ENCODE measurements around the gene TNFAIP1.

The TNFAIP1 gene

DNA sequence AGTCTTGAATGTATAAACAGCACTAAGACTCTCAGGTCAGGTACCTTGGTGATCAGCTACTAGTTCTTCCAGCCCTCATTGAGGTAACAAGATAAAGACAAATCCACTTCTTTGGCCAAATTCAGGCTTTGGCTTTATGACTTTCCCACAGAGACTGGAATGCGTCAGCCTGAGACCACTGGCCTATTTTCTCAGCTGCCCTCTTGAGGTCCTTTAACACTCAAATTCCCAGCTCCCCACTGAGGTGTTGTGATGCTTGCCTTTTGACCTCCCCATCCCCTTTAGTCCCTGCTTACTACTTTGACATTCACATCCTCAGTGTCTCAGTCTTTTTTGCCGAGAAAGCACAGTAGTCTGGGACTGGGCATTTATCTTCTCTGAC lies 10.6 kb downstream of the TNFAIP1 start:
- DNase-seq (ENCODE audit: low spot score) = no peak

DNA sequence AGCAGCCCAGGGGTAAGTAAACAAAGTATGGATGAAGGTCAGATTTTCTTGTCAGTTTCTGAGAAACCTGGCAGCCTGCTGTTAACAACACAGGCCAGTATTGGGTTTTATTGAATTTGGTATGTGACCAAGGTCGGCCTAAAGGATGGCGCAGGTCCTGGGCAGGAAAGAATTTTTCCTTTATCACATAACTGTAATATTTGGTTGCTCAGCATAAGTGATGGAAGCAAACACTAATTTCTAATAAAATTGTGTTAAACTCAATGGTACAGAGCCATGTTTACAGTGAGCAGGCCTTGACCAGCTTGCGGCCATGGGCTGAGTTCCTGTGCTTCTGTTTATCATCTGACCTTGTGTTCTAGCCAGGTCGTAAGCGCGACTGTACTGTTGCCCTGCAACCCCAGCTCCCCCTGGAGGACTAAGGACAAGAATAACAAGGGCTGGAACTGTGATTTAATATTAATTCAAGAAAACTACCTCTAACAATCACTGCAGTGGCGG lies 11.2 kb downstream of the TNFAIP1 start:
- no peak for DNase-seq (ENCODE audit: low spot score)

DNA sequence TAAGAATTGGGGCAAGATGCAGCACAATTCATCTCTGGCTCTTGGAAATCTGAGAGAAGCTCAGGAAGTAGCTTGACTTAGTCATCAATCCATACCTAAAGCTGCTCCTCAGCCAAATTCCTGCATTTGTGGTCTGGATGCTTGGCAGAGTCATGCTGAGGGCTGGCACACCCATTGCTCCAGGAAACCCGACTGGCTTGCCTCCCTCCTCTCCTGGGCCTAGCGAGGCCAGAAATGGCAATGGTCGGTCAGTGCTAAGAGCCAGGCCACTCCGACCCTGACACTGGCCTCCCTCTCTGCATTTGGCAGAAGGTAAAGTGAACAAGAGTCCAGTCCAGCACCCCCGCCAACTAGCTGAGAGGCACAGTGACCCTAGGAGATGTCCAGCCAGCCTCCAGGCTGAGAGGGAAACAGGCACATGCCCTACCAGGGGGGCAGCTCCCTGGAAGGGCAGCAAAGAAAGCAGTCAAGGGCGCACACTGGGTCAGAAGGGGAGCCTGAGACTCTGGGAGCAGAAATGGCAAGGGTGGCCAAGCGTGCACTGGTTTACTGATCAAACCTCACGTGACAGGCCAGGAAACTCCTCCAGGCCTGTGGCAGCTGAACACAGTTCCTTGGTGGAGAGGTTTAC lies 11.8 kb downstream of the TNFAIP1 start:
- DNase-seq (ENCODE audit: low spot score) = no peak

DNA sequence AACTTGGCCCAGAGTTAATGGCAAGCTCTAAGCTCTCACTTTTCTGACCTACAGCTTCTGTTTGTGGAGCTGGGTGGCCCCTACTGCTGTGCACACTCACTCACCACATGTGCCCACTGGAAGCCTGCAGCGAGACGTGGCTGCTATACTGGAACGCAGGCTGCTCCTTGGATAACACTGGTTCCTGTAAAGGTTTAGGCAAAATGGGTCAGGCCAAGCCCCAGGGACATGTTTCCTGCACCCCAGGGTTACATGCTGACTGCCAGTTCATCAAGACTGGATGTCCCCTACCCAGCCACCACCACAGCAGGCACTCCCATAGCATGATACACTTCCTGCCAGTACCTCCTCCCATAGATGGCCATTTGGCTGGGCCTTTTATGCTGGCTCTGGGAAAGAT lies 13.4 kb downstream of the TNFAIP1 start:
- no peak for DNase-seq (ENCODE audit: low spot score)

DNA sequence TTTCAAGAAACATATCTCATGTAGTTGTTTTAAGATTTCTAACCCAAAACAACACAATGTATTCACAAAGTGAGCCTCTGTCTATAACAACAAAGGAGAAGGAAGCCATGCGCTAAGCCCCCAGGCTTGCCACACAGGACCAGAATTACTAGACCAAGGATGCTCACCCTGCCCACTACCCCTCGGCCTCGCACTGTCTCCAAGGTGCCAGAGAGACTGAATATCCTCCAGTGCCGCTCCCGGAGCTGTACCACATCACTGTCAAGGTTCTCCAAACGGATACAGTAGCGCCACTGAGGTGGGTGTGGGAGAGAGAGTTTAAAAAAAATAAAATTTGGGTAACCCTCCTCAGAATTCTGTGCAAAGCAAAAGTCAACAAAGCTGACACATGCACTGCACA lies 14.7 kb downstream of the TNFAIP1 start:
- no peak for DNase-seq (ENCODE audit: low spot score)

DNA sequence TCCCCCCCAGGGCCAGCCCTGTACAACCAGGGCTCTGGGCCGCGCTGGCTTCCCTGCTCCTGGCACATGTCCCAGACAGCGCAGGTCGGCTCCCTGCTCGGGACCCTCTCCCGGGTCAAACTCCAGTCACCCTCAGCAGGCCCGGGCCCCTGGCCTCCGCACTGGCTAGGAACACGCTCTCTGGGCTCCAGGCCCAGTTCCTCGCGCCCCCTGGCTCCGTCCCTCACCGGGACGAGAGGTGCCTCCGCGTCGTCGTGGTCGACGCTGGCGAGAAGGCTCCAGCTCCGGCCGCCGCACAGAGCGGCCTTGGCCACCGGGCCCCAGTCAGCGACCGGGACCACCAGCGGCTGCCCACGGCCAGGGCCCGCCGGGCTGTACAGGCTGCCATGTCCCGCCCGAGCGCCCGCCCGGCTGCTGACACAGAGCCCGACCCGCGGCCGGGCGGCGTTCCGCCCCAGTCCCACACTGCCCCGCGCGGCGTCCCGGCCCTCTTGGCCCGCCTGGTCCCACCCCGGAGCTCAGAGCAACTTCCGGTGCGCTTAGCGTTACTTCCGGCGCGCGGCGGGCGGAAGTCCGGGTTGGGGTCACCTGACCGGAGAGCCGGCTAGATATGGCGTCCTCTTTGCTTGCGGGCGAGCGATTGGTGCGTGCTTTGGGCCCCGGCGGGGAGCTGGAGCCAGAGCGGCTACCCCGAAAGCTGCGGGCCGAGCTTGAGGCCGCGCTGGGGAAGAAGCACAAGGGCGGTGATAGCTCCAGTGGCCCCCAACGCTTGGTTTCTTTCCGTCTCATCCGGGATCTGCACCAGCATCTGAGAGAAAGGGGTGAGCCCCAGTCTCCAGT lies 21.7 kb downstream of the TNFAIP1 start, which contains the start of gene POLDIP2:
Gene POLDIP2, minus strand, starts transcription at position 467 of the 840 bp plus-strand sequence. Its CDS starts 79 bp downstream, at position 388.
- peak; percentile 85 for DNase-seq (ENCODE audit: low spot score)

DNA sequence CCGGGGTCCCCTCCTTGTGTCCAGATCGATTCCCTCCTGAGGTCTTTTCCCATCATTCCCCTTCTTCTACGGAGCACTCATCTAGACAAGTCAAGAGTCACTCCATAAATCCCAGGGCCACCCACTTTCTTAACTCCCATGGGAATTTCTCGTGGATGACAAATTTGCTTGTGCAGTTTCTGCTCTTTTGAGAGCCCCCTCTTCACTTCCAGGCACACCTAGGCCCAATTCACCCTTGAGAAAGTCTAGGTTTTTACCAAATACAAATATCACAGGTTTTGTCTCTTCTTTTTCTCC lies 22.3 kb downstream of the TNFAIP1 start:
- DNase-seq (ENCODE audit: low spot score) = no peak

DNA sequence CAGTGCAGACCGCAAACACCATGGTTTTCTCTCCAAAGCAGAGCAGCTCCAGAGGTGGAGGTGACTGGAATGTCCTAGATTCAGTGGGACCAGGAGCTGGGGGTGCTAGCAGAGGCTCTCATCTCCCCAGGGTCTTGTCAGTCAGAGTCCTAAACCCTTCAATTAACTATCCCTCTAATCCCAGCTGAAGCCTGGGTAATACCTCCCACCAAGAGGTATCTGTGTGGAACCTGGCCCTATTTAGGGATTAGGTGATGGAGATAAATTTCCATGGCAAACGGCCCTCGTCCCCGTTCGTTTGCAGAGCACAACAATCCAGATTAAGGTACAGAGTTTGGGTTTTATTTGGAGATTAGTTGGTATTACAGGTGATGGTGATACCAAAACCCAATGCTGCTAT lies 27.6 kb downstream of the TNFAIP1 start:
- DNase-seq (ENCODE audit: low spot score) = no peak

DNA sequence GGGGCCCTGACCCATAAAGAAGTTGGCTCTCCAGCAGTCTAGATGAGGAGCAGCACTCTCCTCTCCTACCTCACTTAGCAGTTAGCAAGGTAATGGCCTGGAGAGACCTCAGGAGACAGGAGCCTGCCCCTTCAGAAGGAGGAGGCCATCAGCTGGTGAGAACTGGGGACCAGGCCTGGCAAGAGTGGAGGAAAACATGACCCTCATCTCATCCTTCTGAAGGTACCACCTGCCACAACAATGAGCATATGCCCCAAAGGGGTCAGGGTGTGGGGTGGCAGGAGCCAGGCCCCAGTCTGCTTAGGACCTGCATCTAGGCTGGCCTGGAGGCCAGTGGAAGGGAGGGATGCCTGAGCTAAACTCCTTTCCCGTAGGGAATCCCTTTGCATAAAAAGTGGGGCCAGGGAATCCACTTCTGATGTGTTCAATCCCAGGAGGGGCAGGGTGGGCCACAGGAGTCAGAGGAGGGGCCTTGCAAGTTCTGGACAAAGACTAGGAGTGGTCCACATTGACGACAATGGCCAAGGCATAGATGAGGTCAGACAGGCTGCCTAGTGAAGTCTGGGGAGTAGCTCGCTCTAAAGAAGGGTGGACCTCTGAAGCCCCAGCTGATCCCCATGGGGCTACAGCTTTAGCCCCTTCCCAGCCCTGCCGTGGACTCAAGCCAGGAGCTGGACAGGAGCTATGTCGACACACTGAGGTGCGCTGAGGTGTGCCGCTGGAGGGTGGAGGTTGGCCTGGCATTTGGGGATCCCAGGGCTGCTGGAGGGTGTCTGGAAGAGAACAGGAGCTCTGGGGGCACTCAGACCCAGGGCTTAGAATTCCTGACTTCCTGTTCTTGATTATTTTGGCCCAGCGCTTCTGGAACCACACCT lies 28.5 kb downstream of the TNFAIP1 start:
- DNase-seq (ENCODE audit: low spot score) = no peak

DNA sequence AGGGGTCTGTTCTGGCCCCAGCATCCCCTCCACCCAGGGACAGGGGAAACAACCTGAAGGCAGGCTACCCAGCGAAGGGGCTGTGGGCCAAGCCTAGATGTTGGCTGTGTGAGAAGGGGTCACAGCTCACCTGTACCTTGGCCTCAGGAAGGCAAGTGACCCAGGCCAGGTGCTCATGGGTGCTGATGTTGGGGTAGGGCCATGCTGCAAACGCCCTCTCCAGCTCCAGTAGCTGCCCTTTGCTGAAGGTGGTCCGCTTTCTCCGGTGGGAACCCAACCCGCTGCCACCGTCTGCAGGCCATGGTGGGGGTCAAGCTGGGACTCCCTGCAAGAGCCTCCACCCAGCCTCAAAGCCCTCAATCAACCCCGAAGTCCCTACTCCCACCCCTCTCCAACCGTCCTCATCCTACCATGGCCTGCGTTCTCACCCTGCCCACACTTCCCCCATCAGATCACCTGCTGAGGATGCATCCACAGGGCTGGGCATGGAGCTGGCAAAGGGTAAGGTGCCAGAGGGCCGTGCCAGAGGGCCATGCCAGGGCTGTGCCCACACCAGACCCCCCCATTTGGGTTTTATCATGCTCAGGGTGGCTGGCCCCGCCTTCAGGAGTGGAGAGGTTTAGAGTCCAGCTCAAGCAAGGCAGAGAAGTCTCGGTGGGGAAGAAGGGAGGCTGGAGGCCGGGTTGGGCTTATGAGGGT lies 29.3 kb downstream of the TNFAIP1 start, which contains the start of gene SEBOX:
Gene SEBOX, minus strand, starts transcription at position 535 of the 699 bp plus-strand sequence. Its CDS starts 48 bp downstream, at position 487.
- no peak for DNase-seq (ENCODE audit: low spot score)

DNA sequence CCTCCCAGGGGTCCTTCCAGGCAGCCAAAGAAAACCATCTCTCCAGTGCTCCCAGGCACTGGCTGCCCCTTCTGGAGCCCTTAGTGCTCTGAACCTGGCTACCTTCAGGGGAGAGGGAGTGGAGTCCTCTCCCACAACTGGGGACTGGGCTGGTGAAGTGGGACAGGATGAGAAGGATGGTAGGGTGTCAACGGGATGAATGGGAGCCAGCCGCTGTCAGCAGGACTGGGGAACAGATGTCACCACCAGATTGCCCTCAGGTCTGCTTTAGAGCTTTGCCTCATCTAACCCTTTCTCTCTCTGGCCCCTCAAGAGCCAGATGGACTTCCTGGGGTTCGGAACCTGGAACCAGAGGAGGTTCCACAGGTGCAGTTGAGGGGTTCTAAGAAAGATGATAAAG lies 29.9 kb downstream of the TNFAIP1 start:
- DNase-seq (ENCODE audit: low spot score) = no peak

DNA sequence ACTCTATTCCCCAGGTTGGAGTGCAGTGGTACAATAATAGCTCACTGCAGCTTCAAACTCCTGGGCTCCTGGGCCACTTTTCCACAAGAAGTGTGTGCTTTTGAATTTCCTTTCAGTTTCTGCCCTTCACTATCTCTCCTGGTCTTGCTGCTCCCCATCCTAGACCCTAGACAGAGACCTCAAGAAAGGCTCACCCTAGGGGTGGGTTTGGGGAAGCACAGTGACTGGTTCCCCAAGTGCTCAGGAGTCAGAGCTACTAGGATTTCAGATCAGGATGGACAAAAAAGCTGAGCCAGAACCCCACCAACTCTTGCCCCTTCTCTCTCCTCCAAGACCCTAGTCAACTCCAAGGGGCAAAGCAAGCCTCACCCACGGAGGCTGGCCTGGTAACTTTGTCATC lies 31.0 kb downstream of the TNFAIP1 start:
- no peak for DNase-seq (ENCODE audit: low spot score)

DNA sequence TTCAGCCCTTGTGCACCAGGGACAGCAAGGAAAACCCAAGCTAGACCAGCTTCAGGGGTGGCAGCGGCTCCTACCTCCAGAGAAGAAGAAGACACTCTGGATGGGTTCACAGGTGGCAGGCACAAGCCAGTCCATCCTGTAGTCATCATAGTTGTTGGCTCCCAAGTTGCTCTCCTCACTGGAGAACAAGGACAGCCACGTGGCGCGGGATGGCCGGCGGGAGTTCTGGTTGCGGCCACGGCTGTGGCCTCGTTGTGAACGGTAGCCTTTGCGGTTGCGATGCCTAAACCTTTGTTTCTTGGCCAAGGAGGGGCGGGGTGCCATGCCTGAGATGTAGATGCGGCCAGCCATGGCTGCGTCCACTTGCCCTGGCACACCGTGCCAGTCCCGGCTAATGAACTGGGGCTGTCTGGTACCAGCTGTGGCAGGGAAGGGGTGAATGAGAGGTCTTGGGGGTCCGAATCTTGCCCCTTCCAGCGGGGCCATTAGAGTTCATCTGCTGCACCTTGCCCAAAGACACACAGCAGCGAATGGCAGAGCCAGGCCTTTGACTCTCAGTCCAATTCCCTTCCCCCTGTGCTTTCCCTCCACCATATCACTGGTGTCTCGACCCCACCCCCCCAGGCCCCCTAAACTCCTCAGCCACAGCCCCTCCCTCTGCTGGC lies 32.2 kb downstream of the TNFAIP1 start:
- DNase-seq (ENCODE audit: low spot score) = no peak

DNA sequence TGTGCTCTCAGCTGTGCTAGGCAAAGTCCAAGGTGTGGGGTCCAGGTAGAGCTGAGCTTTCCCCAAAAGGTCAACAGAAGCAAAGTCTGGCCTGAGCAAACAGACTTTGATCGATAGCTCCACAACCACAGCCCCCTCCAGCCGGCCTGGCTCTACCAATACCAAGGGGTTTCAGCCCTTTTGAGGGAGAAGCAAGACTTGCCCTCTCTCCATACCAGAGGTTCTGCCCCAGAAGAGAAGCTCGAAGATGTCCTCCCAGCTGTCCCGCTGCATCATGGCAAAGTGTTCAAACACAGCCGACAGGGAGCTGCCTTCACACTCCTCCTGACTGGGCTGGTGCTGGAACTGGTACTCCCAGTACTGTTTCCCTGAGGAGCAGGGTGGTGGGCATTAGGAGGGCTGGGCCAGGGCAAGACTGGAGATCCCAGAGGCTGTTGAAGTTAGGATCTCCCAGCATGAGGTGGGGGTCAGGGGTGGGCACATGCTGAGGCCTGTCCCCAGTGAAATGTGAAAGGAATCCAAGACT lies 32.8 kb downstream of the TNFAIP1 start:
- no peak for DNase-seq (ENCODE audit: low spot score)

DNA sequence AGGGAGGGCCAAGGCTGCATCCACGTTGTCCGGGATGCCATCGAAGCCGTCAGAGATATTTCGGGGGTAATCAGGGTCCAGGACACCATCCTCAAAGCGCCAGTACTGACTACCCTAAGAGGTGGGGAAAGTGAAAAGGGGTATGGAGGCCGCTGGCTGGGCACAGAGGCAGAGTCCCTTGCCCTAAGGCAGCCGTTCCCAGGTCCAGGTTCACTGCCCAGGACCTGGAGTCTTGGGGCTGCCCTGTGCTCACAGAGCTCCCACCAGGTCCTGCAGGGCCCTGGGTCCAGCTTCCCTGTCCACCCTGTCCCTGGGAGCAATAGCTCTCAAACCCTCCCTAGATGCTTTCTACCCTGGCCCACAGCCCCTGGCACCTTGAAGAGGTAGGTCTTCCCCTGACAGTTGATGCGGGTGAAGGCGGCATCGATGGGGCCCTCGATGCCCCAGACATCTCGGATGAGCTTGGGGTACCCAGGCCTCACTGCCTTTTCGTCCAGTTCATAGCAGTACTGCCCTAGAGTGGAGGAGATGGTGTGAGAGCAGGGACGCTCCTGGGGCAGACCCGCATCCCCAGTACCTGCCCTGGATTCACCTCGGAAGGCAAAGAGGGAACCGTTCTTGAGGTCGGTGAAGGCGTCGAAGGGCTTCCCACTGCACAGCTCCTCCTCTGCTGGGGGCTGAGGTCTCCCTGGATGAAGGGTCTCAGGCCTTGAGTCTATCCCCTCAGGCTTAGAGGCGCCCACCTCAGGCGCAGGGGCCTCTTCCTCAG lies 33.5 kb downstream of the TNFAIP1 start:
- DNase-seq (ENCODE audit: low spot score) = no peak

DNA sequence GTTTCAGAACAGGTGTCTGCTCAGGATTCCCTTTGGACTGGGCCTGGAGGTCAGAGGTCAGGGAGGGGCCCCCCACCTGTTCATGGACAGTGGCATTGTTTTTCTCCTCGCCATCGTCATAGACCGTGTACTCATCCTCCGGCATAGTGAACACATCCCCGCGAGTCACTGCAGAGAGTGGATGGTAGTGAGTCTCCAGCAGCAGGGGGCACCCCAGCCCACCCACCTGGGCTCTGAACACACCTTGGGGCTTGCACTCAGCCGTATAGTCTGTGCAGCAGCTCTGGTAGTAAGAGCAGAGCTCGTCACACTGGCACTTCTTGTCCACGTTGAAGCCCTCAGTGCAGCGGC lies 34.1 kb downstream of the TNFAIP1 start:
- no peak for DNase-seq (ENCODE audit: low spot score)

DNA sequence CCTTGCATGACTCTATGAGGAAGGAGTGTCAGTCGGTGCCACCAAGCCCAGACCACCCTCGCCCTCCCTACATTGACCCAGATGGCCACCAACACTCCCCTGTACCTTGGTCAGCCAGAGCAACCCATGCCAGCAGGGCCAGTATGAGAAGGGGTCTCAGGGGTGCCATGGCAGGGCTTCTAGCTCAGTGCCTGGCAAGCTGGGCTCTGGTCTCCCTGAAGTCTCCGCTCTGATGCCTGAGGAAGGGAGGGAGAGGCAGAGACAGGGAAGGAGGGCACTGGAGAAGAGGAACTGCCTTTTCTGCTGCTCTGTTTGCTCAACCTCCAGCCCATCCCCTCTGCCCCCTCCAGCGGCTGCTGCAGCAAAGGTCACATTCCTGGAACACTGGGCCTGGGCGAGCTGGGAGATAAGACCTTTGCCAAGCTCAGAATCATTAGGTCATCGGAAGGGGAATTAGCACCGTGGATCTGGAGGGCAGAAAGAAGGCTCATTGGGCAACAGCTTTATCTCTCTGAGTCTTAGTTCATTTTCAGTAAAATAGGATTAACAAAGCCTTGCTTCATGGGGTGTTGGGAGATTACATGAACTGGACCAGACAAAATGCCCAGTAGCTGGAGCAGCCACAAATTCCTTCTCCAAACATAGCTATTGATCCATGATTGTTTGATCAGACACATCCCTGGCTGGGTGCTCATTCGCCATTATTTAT lies 34.6 kb downstream of the TNFAIP1 start, which contains the start of gene VTN:
Gene VTN, minus strand, starts transcription at position 273 of the 709 bp plus-strand sequence. Its CDS starts 104 bp downstream, at position 169.
- DNase-seq (ENCODE audit: low spot score) = peak; percentile 29

DNA sequence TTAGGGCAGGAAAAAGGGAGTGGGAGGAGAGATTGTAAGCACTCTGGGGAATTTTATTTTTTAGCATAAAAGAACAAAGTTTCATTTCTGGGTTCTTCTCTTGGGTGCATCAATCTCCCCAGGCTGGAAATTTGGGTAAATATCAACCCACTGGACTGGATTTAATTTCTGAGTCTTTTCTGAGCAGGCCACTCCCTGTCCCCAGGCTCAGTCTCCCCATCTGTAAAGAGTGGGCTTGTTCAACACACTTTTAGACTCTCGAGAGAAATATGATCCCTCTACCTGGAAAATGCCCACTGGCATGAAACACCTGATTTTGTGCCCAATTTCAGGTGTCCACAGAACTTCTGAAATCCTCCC lies 35.2 kb downstream of the TNFAIP1 start:
- DNase-seq (ENCODE audit: low spot score) = no peak

Measured in COLO829 (cell line).